Endothelial cell of umbilical vein (primary cell): Measurements from ENCODE around the gene HYAL1. TPM values are rescaled to one million over a fixed set of nuclear protein-coding genes. Genes with fewer than 3 reads are reported as not detected.

ENCODE experiments used
- BruUV-seq: library from RNA; stranded (reverse); fragments of 400-500 nt; replicated peaks from 2 replicates; lab custom pipeline; 2021; lab: Mats Ljungman, UMichigan
- CTCF ChIA-PET: fragments of 300-600, 350-600 bp; sonication (Branson Sonifier 250); formaldehyde crosslinking; loops from one replicate; lab custom pipeline; 2021; ENCODE audit warnings: antibody characterized with exemption, inconsistent platforms; lab: Charles Lee
- POLR2A ChIA-PET: fragments of 300-600, 350-600 bp; sonication (Branson Sonifier 250); formaldehyde crosslinking; loops from one replicate; lab custom pipeline; 2021; ENCODE audit warnings: antibody characterized with exemption, inconsistent platforms; lab: Charles Lee
- DNase-seq: peaks from one replicate; pipeline ENCODE4 v3.0.0-alpha.2; 2011; ENCODE audit warnings: low read depth, low spot score
- FAIRE-seq: peaks from 2 replicates; lab custom pipeline; 2011; peaks lifted over from hg19 to GRCh38; lab: Jason Lieb, UNC
- H2AFZ ChIP-seq: 2 replicates; pipeline ENCODE4 v1.6.0; 2012; ENCODE audit warnings: low read depth, low read length, control low read depth, inconsistent platforms
- H3K27ac ChIP-seq: 2 replicates; pipeline ENCODE4 v1.5.1; 2011; ENCODE audit warnings: low read depth, mild to moderate bottlenecking, control low read depth, low read length, moderate library complexity; ENCODE audit not compliant: insufficient read depth
- H3K27me3 ChIP-seq, 2 experiments: 2 replicates each; pipeline versions ENCODE4 v1.6.0 to v1.6.1; 2011; ENCODE audit warnings: low read length in 2 of 2, mixed read lengths in 1 of 2; ENCODE audit not compliant: control insufficient read depth in 2 of 2, insufficient read depth in 2 of 2
- H3K36me3 ChIP-seq, 2 experiments: 2 replicates in 1 of 2; 3 replicates in 1 of 2; pipeline ENCODE4 v1.5.1; 2011; ENCODE audit warnings: low read length in 2 of 2, mild to moderate bottlenecking in 1 of 2, moderate library complexity in 1 of 2; ENCODE audit not compliant: control insufficient read depth in 2 of 2, insufficient read depth in 2 of 2; ENCODE audit errors: extremely low read depth in 1 of 2
- H3K4me1 ChIP-seq: 3 replicates; pipeline ENCODE4 v1.5.1; 2011; ENCODE audit warnings: mild to moderate bottlenecking, low read length; ENCODE audit not compliant: control insufficient read depth, insufficient read depth; ENCODE audit errors: extremely low read depth
- H3K4me2 ChIP-seq: 2 replicates; pipeline ENCODE4 v1.6.1; 2011; ENCODE audit warnings: low read length, control low read depth, mixed read lengths; ENCODE audit not compliant: insufficient read depth
- H3K4me3 ChIP-seq, 3 experiments: fragments of 200-600 bp in 1 of 3; sonication (generic), shearing (Covaris generic) in 1 of 3; replicated peaks in 1 of 3; 2 replicates each; pipeline ENCODE4 v1.5.1; 2011 to 2016; ENCODE audit warnings: control low read depth in 3 of 3, low read length in 3 of 3, mild to moderate bottlenecking in 2 of 3, inconsistent platforms in 1 of 3, low read depth in 1 of 3, moderate library complexity in 1 of 3; ENCODE audit not compliant: insufficient read depth in 1 of 3
- H3K79me2 ChIP-seq: 2 replicates; pipeline ENCODE4 v1.6.0; 2012; ENCODE audit warnings: low read length, inconsistent platforms; ENCODE audit not compliant: control insufficient read depth, insufficient read depth
- H3K9ac ChIP-seq: replicated peaks from 2 replicates; pipeline ENCODE3; 2011; ENCODE audit warnings: low read length, control low read depth; ENCODE audit not compliant: insufficient read depth; ENCODE audit errors: extremely low read depth
- H3K9me1 ChIP-seq: replicated peaks from 3 replicates; pipeline ENCODE4 v1.6.0; 2011; ENCODE audit warnings: mild to moderate bottlenecking, low read length; ENCODE audit not compliant: control insufficient read depth, insufficient read depth; ENCODE audit errors: extremely low read depth
- H3K9me3 ChIP-seq: replicated peaks from 2 replicates; pipeline ENCODE4 v1.5.1; 2012; ENCODE audit warnings: low read length, inconsistent platforms; ENCODE audit not compliant: control insufficient read depth, insufficient read depth
- H4K20me1 ChIP-seq: replicated peaks from 2 replicates; pipeline ENCODE3; 2011; ENCODE audit warnings: mild to moderate bottlenecking, low read length; ENCODE audit not compliant: control insufficient read depth, insufficient read depth; ENCODE audit errors: extremely low read depth
- EZH2 ChIP-seq: IDR thresholded peaks from 2 replicates; pipeline ENCODE4 v1.6.1; 2012; ENCODE audit warnings: borderline replicate concordance, low read depth, mild to moderate bottlenecking, moderate library complexity, low read length, inconsistent platforms; ENCODE audit not compliant: severe bottlenecking
- FOS ChIP-seq: IDR thresholded peaks from 2 replicates; pipeline ENCODE4 v1.6.1; 2011; ENCODE audit warnings: mild to moderate bottlenecking, low read length, moderate library complexity, borderline replicate concordance; ENCODE audit not compliant: insufficient read depth
- GATA2 ChIP-seq: IDR thresholded peaks from 2 replicates; pipeline ENCODE4 v1.7.0; 2011; ENCODE audit warnings: low read depth, mild to moderate bottlenecking, moderate library complexity, mixed read lengths, low read length; ENCODE audit not compliant: insufficient read length, insufficient read depth
- JUN ChIP-seq: IDR thresholded peaks from 2 replicates; pipeline ENCODE4 v1.6.1; 2011; ENCODE audit warnings: borderline replicate concordance, low read depth; ENCODE audit not compliant: insufficient read length, insufficient read depth
- MYC ChIP-seq: IDR thresholded peaks from one replicate; pipeline ENCODE4 v1.6.1; 2011; ENCODE audit warnings: mild to moderate bottlenecking, low read depth, low read length
- POLR2A ChIP-seq: IDR thresholded peaks from 2 replicates; pipeline ENCODE4 v1.6.1; 2012; ENCODE audit warnings: low read depth, mild to moderate bottlenecking, control low read depth, low read length
- POLR2AphosphoS5 ChIP-seq: IDR thresholded peaks from 2 replicates; pipeline ENCODE4 v1.6.1; 2012; ENCODE audit warnings: low read depth, mild to moderate bottlenecking, control low read depth, low read length, moderate library complexity; ENCODE audit not compliant: insufficient read depth
- dilution Hi-C: fragments of 300-500 bp; cut with MboI; formaldehyde crosslinking; loops from one replicate; pipeline ENCODE4 v1.15.0; 2019; ENCODE audit warnings: low sequenced_read_pairs; ENCODE audit not compliant: extremely low pct_ligation_motif_present
- intact Hi-C: fragments of 100-400 bp; cut with micrococcal nuclease; formaldehyde crosslinking; loops from one replicate; pipeline ENCODE4 v1.10.0; 2022
- polyA plus RNA-seq, 4 experiments: library from polyadenylated mRNA; depleted of rRNA in 3 of 4; stranded (reverse) in 3 of 4; unstranded in 1 of 4; fragments of >200 nt; gene quantifications; 2 replicates each; pipeline versions ENCODE4 v1.2.1 to v1.2.3, GENCODE V29; 2011 to 2012; ENCODE audit warnings: missing spikeins in 1 of 4
- total RNA-seq: library from RNA; stranded (reverse); gene quantifications from 2 replicates; pipeline ENCODE4 v1.2.3, GENCODE V29; 2021
- TF ChIP-seq, protein P1 (sequence below): IDR thresholded peaks from 2 replicates; pipeline ENCODE4 v1.6.1; 2011; ENCODE audit not compliant: insufficient read depth, insufficient read length
- TF ChIP-seq, protein P2 (sequence below), 2 donors: IDR thresholded peaks; 1 replicate in 1 of 2; 2 replicates in 1 of 2; pipeline ENCODE4 v1.5.1; 2011; ENCODE audit warnings: low read length in 2 of 2, mild to moderate bottlenecking in 2 of 2, moderate library complexity in 2 of 2, control low read depth in 1 of 2, inconsistent platforms in 1 of 2, low read depth in 1 of 2; ENCODE audit not compliant: insufficient read depth in 1 of 2; ENCODE audit errors: extremely low read depth in 1 of 2

Gene HYAL1
- total and polyA plus RNA-seq, 2 donors (not counting 3 experiments of a cell fraction or from before 2014, with no cell fraction given) = 2.2 to 3.3 TPM

DNA sequence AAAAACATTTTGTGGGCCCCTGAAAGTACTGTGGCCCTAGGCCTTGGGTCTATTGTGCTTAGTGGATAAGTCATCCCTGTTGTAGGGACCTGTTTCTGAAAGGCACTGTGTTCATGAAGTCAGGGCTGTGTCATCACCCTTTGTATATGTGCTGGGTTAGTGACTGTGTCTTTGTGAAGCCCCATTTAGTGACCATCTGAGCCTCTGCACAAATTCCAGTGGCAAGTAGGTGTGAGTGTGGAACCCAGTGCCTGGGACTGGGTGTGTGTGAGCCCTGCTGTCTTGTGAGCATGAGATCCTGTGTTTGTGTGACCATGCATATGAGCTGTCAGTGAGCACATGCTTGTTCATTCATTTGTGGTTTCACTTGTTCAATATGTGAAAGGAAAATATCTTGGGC is 1.2 kb upstream of the HYAL1 start:
- intact Hi-C loops = no loop called here
- H3K27me3 ChIP-seq = no peaks in the 10 kb centered on the region
- ChIA-PET CTCF (interaction anchor here (1.0 to 6.6 kb wide), 2 partner anchors 10 to 19 kb away, joined by 5 to 48 read pairs; partner anchors contain the start of gene HYAL2), POLR2A (no interaction called here)
- BruUV-seq = no TSS peak
- H3K9me3 ChIP-seq = no peaks in the 10 kb centered on the region
- no peak overlapping the region for H3K4me2 ChIP-seq
- H3K4me1 ChIP-seq = peaks cover 15% of the 10 kb centered on the region
- dilution Hi-C loops = no loop called here
- H3K79me2 ChIP-seq = no peaks in the 10 kb centered on the region
- H3K4me3 ChIP-seq = no peak overlapping the region
- H3K9ac ChIP-seq = no peak overlapping the region
- no peaks in the 10 kb centered on the region for H4K20me1 ChIP-seq
- no peaks in the 10 kb centered on the region for H3K36me3 ChIP-seq
- FAIRE-seq (peak; percentile 28), DNase-seq (no peak)
- TF ChIP-seq FOS (no peak), POLR2A (no peak), POLR2AphosphoS5 (no peak), MYC (no peak), GATA2 (no peak), EZH2 (no peak), JUN (no peak)
- TF ChIP-seq, protein P1, sequence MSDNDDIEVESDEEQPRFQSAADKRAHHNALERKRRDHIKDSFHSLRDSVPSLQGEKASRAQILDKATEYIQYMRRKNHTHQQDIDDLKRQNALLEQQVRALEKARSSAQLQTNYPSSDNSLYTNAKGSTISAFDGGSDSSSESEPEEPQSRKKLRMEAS = no peak
- TF ChIP-seq, protein P2, sequence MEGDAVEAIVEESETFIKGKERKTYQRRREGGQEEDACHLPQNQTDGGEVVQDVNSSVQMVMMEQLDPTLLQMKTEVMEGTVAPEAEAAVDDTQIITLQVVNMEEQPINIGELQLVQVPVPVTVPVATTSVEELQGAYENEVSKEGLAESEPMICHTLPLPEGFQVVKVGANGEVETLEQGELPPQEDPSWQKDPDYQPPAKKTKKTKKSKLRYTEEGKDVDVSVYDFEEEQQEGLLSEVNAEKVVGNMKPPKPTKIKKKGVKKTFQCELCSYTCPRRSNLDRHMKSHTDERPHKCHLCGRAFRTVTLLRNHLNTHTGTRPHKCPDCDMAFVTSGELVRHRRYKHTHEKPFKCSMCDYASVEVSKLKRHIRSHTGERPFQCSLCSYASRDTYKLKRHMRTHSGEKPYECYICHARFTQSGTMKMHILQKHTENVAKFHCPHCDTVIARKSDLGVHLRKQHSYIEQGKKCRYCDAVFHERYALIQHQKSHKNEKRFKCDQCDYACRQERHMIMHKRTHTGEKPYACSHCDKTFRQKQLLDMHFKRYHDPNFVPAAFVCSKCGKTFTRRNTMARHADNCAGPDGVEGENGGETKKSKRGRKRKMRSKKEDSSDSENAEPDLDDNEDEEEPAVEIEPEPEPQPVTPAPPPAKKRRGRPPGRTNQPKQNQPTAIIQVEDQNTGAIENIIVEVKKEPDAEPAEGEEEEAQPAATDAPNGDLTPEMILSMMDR (IDR thresholded peaks at IDR 0.05; ENCODE audit: extremely low read depth in 1 of 2, insufficient read depth in 1 of 2, low read depth in 1 of 2, low read length in 2 of 2) = no peak
- H3K9me1 ChIP-seq = no peaks in the 10 kb centered on the region
- no peak overlapping the region for H3K27ac ChIP-seq
- H2AFZ ChIP-seq = no peak overlapping the region
